ENCODE data around the gene FBXW12. TPM values are rescaled to one million over a fixed set of nuclear protein-coding genes. Genes with fewer than 3 reads are reported as not detected.
A peak's percentile ranks its signal among the peaks of the same experiment; 100 is the strongest.

Gene FBXW12
- total RNA-seq, 2 donors from 2014 or later = not detected

DNA sequence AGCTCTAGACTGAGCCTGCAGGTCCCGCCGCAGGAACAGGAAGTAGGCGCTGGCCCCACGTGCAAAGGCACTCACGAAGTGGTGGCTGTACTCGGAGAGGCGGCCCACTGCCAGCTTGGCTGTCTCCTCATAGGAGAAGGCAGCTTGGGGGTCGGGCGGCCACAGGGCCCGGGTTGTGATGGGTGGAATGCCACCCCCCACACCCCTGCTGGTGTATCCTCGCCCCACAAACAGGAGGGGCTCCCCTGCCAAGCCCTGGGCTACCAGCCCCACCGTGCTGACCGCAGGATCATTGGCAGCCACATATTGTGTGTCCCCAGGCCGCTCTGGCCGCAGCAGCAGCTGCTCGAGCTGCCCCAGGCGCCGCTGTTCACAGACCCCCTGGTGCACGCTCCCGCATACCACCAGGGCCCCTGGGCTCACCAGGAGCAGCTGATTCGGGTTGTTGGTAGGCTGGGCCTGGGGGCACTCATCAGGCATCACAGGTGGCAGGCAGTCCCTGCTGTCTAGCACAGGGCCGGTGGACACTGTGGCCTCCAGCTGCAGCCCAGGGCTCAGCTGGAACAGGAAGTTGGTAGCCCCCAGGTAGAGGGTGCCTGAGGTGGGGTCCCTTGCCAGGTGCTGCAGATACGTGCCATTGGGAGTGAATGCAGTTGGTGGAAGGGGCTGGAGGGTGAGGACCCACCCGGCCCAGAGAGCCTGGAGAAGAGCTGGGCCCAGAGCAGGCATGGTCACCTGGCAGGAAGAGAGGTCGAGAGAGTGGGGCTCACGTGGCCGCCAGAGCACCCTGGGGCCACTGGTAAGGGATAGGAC, 52.1 kb downstream of the FBXW12 start:
- H3K9me3 ChIP-seq (ENCODE audit: control insufficient read depth, low read length, poor library complexity, severe bottlenecking) = no peaks in the 10 kb centered on the region
- Mint-ChIP-seq H3K4me3 (no peak overlapping the region), H3K27ac (peak overlapping the region; percentile 4), H3K4me1 (peaks cover 17% of the 10 kb centered on the region), H3K36me3 (ENCODE audit: low read depth) (no peaks in the 10 kb centered on the region), H3K27me3 (no peaks in the 10 kb centered on the region)
- no peak for ATAC-seq
- no peak for DNase-seq

DNA sequence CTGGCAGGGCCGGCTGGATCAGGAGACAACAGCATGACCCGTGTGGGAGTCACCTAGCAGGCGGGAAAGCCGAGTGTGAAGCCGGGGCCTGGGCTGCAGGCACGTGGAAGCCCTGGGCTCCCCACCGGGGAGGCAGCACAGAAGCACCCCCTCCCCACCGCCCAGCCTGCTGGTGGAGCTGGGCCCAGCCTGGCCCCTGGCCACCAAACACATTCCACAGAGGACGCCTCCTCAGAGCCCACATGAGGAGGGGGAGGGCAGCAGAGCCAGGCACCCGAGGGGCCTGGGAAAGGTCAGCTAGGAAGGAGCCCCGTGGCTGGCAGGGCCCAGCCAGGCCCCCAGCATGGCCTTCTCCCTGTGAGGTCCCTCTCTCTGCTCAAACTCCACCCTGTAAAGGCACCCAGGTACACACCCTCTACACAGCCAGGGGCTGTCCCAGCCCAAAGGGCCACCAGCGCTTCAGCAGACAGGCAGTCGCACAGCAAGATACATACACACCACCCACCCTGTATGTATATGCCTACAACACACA, 53.3 kb downstream of the FBXW12 start:
- Mint-ChIP-seq H3K27me3 (no peaks in the 10 kb centered on the region), H3K27ac (no peak overlapping the region), H3K4me1 (peaks cover 23% of the 10 kb centered on the region), H3K36me3 (ENCODE audit: low read depth) (no peaks in the 10 kb centered on the region), H3K4me3 (no peak overlapping the region)
- no peaks in the 10 kb centered on the region for H3K9me3 ChIP-seq (ENCODE audit: control insufficient read depth, low read length, poor library complexity, severe bottlenecking)
- no peak for DNase-seq
- ATAC-seq = no peak

DNA sequence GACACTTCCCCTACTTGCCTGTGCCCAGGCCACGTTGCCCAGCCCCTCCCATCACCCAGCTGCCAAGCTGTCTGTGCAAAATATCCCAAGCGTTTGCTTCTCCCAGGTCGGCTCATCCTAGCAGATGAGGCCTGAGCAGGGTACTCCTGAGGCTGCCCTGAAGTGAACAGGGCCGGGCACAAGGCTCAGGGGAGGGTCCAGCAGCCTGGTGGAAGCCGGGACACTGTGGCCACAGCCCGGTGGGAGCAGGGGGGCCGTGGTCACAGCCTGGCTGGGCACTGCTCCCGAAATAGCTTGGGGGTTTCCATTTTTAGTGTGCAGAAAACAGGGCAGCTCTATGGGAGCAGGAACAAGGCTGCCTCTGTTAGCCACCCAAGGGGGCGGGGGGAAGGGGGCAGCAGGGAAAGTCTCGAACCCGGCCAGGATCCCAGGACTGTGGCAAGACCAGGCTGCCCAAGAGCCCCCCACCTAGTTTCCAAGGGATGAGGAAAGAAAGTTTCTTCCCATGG, 54.4 kb downstream of the FBXW12 start:
- no peak overlapping the region for H3K4me3 Mint-ChIP-seq
- H3K4me1 Mint-ChIP-seq = peaks cover 21% of the 10 kb centered on the region
- H3K9me3 ChIP-seq (ENCODE audit: control insufficient read depth, low read length, poor library complexity, severe bottlenecking) = no peaks in the 10 kb centered on the region
- H3K27me3 Mint-ChIP-seq = no peaks in the 10 kb centered on the region
- no peak overlapping the region for H3K27ac Mint-ChIP-seq
- no peaks in the 10 kb centered on the region for H3K36me3 Mint-ChIP-seq (ENCODE audit: low read depth)
- ATAC-seq (no peak), DNase-seq (no peak)

DNA sequence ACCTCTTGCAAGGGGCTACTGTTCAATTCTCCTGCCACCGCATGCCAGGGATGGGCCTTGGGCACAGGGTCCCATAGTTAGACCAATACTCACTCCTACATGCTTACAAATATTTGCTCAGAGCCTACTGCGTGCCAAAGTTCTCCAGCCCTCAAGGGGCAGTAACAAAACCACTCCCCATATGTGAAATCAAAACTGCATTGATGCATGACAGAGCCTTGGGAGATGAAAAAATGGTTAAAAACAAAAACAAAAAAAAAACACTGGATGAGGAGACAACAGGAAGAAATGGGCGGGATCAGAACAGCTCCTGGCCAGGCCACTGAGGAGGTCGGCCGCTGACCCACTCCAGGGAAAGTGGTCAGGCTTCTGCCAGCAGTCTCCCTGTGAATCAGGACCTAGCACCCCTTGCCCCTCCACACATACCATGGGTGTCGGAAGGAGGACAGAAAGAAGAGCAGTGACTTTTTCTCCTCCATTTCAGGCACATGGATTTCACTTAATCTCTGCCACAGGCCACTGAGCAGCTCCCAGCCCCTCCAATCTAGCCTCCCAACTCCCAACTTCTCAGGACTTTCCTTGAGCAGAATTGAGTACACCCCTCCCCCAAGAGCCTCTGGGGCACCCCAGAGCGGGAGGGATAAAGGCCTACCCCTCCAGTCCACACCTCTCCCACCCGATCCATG, 55.1 kb downstream of the FBXW12 start:
- no peak overlapping the region for H3K27ac Mint-ChIP-seq
- ATAC-seq = no peak
- H3K4me3 Mint-ChIP-seq = no peak overlapping the region
- H3K27me3 Mint-ChIP-seq = no peaks in the 10 kb centered on the region
- H3K9me3 ChIP-seq (ENCODE audit: control insufficient read depth, low read length, poor library complexity, severe bottlenecking) = no peaks in the 10 kb centered on the region
- peaks cover 18% of the 10 kb centered on the region for H3K4me1 Mint-ChIP-seq
- no peak for DNase-seq
- no peaks in the 10 kb centered on the region for H3K36me3 Mint-ChIP-seq (ENCODE audit: low read depth)

DNA sequence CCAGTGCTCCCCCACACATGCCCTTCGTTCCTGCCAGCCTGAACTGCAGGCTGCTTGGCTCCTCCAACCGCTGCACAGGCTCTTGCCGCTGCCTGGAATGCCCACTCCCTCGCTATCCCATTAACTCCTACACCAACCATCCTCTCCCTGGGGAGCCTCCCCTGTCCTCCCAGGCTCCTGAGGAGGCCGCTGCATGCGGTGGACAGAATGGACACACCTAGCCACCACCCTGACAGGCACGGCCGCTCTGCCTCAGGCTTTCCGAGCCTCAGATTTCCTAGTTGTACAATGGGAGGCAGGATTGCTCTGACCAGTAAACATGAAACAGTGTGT, 55.6 kb downstream of the FBXW12 start:
- Mint-ChIP-seq H3K4me1 (peaks cover 18% of the 10 kb centered on the region), H3K36me3 (ENCODE audit: low read depth) (no peaks in the 10 kb centered on the region), H3K4me3 (peak overlapping the region; percentile 63), H3K27ac (no peak overlapping the region), H3K27me3 (no peaks in the 10 kb centered on the region)
- DNase-seq = no peak
- no peaks in the 10 kb centered on the region for H3K9me3 ChIP-seq (ENCODE audit: control insufficient read depth, low read length, poor library complexity, severe bottlenecking)
- no peak for ATAC-seq

DNA sequence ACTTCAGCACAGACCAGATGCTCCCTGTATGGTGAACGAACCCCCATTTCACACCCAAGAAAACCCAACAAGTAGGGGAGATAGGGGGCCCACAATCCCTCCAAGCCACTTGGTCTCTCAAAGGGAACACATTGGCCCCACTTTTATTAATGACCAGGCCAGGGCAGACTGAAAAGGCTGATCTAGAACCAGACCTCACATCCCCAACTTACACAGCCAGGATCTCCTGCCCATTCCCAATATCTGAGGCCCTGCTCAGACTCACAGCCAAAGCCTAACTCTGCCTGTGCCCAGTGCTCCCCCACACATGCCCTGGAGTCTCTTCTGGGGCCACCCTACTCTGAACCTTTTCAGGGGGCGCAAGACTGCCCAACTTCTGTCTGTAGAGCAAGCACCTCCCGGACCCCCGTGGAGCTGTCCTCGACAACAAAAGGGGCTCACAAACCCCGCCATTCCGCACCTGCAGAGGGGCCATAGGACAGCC, 56.1 kb downstream of the FBXW12 start:
- peaks cover 16% of the 10 kb centered on the region for H3K4me1 Mint-ChIP-seq
- ATAC-seq (no peak), DNase-seq (no peak)
- H3K9me3 ChIP-seq (ENCODE audit: control insufficient read depth, low read length, poor library complexity, severe bottlenecking) = no peaks in the 10 kb centered on the region
- H3K27ac Mint-ChIP-seq = no peak overlapping the region
- peak overlapping the region; percentile 63 for H3K4me3 Mint-ChIP-seq
- no peaks in the 10 kb centered on the region for H3K36me3 Mint-ChIP-seq (ENCODE audit: low read depth)
- H3K27me3 Mint-ChIP-seq = no peaks in the 10 kb centered on the region

DNA sequence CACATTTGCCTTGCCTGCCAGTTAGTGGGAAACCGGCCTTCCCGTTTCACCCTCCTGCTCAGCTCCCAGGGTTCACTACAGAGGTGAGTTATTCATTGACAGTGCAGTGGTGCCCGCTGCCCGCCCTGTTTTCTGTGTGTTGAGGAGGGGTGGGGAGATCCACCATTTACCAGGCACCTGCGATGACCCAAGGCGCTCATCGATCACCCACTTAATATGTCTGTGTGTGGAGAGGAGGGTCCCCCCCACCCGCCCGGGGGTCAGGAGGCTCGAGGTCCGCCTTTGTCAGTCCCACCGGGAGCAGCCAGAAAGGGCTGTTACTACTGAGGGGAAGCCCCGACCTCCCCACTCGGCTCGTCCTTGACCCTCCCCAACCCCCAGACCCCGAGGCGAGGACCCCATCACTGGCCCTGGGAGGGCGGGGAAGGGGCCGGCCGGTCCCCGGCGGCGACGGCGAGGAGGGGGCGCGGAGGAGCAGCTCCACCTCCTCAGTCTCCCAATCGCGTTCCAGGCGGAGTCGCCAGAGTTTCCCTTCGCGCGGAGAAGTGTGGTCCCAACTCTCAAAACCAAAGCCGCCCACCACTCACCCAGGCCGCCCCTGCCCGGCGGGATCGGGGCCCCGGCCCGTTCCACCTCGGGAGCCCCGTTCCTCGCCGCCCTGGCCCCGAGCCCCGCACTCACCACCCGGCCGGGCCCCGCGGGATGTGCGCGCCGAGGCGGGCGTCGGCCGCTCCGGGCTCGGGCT, 56.7 kb downstream of the FBXW12 start:
- H3K4me3 Mint-ChIP-seq = peak overlapping the region; percentile 63
- ATAC-seq (peak; percentile 5), DNase-seq (no peak)
- peaks cover 15% of the 10 kb centered on the region for H3K4me1 Mint-ChIP-seq
- no peak overlapping the region for H3K27ac Mint-ChIP-seq
- H3K27me3 Mint-ChIP-seq = no peaks in the 10 kb centered on the region
- H3K9me3 ChIP-seq (ENCODE audit: control insufficient read depth, low read length, poor library complexity, severe bottlenecking) = no peaks in the 10 kb centered on the region
- no peaks in the 10 kb centered on the region for H3K36me3 Mint-ChIP-seq (ENCODE audit: low read depth)

DNA sequence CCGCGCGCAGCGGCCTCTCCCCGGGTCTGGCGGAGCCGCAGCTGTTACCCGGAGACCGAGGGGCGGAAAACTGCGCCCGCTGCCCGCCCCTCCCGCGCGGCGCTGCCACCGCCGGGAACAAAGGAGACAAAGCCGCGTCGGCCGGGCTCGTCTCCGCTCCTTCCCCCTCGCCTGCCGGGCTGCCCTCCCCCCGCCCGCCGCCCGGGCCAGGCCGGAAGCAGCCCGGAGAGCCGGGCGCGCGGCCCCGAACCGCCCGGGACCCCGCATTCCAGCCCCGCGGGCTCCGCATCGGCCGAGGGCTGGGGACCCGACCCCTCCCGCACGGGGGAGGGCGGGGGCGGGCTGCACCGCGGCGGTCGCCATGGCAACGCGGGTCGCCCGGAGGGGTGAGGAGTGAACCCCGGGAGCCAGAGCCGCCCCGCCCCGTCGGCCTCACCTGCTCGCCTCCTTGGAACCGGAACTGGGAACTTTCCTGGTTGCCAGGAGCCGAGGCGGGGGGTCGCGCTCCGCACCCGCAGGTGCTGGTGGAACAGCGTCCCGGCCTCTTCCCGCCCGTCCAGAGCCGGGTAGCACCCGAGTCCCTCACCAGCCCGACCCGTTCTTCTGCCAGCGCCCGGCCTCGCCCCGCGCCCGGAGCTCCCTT, 57.4 kb downstream of the FBXW12 start:
- H3K4me3 Mint-ChIP-seq = peak overlapping the region; percentile 90
- H3K4me1 Mint-ChIP-seq = peaks cover 15% of the 10 kb centered on the region
- no peaks in the 10 kb centered on the region for H3K36me3 Mint-ChIP-seq (ENCODE audit: low read depth)
- no peaks in the 10 kb centered on the region for H3K27me3 Mint-ChIP-seq
- no peak overlapping the region for H3K27ac Mint-ChIP-seq
- DNase-seq = peak; percentile 54 to 71 (median 70)
- no peaks in the 10 kb centered on the region for H3K9me3 ChIP-seq (ENCODE audit: control insufficient read depth, low read length, poor library complexity, severe bottlenecking)
- ATAC-seq = peak; percentile 78

DNA sequence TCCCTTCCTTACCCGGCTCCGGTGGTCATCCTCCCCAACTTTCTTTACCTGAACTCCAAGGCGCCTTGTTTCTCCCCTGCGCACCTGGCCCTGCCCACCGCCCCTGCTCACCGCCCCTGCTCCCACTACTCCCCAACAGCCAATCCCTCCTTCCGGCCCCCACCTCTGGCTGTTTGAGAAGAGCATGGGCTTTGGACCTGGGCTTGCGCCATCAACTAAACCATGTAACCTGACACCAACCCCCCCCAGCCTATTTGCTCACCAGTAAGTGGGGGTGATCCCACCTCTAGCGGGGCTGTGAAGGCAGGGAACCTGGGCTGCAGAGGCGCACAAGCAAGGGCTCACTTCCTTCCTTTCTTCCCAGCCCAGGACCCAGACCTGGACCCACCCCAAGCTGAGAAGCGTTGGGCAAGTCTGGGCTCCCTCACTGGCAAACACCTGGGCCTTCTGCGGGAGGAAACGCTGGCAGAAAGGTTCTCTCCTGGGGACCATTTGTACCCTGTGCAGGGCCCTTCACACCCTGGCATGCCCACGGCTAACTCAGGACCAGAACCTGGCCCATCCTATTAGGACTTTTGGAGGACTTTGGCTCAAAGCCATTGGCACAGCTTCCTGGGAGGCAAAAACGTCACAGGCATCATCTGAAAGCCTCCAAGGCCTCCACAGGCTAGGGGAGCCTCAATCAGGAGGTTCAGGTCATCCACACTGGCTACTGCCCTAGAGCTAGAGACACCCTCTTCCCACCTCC, 58.1 kb downstream of the FBXW12 start, which contains the start of gene PLXNB1:
TSS of gene PLXNB1 (minus strand) at position 127 of the 748 bp plus-strand sequence. CDS start 5,475 bp downstream, outside the sequence.
- Mint-ChIP-seq H3K4me1 (peaks cover 18% of the 10 kb centered on the region), H3K36me3 (ENCODE audit: low read depth) (no peaks in the 10 kb centered on the region), H3K4me3 (peak within 1 kb of the TSS; percentile 90), H3K27me3 (no peaks in the 10 kb centered on the region), H3K27ac (peak within 1 kb of the TSS; percentile 69)
- no peak for ATAC-seq
- no peak for DNase-seq
- no peaks in the 10 kb centered on the region for H3K9me3 ChIP-seq (ENCODE audit: control insufficient read depth, low read length, poor library complexity, severe bottlenecking)

DNA sequence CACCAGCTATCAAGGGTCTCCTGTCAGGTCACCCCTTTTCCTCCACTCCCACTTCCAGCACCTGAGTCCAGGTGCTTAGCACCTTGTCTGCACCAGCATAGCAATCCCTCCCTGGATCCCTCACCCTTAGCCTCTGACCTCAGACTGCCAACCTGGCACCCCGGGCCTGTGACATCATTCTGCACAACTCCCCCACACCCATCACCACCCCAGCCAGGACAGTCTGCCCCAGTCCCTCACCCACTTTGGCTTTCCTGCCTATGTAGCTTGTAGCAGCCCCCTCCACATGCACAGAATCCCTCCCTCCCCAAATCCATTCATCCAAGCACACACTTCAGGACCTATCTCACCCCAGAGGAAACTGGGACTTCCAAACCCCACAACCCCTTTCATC, 58.7 kb downstream of the FBXW12 start:
- H3K4me3 Mint-ChIP-seq = peak overlapping the region; percentile 90
- DNase-seq = no peak
- H3K36me3 Mint-ChIP-seq (ENCODE audit: low read depth) = no peaks in the 10 kb centered on the region
- peak overlapping the region; percentile 69 for H3K27ac Mint-ChIP-seq
- peaks cover 17% of the 10 kb centered on the region for H3K4me1 Mint-ChIP-seq
- no peaks in the 10 kb centered on the region for H3K9me3 ChIP-seq (ENCODE audit: control insufficient read depth, low read length, poor library complexity, severe bottlenecking)
- no peaks in the 10 kb centered on the region for H3K27me3 Mint-ChIP-seq
- ATAC-seq = no peak

DNA sequence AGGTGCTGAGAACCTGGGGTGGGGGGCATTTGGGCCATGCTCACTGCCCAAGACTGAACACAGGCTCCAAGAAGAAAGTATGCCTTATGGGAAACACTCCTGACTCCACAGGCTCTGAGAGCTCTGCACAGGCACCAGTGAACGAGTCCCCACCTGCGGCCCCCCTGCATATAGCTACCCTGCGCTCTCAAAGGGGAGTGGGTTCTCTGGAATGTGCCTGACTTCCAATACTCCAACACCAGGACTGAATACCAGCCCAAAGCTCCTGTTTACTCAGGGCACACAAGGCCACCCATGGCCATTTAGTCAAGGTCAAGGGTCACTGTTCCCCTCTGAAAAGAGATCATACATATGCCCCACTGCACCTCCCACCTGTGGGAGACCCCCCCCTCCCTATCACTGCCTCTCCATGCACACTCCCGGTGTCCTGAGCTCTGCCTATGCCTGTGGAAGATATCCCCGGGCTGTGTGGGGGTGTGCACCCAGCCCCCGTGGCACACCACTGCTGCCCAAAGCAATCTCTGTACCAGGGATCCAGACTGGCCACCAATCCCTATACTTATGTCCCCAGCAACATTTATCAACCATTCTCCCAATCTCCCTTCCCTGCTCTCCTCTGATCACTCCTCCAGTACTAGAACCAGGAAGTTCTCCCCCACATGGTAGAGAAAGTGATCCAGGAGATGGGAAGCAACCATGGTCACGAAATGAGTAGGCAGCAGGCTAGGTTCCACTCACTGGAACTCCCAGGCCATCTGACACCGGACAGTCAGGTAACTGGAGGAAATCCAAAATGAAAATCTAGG, 59.4 kb downstream of the FBXW12 start:
- Mint-ChIP-seq H3K4me1 (peaks cover 14% of the 10 kb centered on the region), H3K4me3 (peak overlapping the region; percentile 25), H3K27ac (peak overlapping the region; percentile 69), H3K27me3 (no peaks in the 10 kb centered on the region), H3K36me3 (ENCODE audit: low read depth) (no peaks in the 10 kb centered on the region)
- no peak for ATAC-seq
- H3K9me3 ChIP-seq (ENCODE audit: control insufficient read depth, low read length, poor library complexity, severe bottlenecking) = no peaks in the 10 kb centered on the region
- DNase-seq = no peak

Data from T-helper 17 cell (primary cell).